Measurements from ENCODE around the gene RRBP1.

The RRBP1 gene

DNA sequence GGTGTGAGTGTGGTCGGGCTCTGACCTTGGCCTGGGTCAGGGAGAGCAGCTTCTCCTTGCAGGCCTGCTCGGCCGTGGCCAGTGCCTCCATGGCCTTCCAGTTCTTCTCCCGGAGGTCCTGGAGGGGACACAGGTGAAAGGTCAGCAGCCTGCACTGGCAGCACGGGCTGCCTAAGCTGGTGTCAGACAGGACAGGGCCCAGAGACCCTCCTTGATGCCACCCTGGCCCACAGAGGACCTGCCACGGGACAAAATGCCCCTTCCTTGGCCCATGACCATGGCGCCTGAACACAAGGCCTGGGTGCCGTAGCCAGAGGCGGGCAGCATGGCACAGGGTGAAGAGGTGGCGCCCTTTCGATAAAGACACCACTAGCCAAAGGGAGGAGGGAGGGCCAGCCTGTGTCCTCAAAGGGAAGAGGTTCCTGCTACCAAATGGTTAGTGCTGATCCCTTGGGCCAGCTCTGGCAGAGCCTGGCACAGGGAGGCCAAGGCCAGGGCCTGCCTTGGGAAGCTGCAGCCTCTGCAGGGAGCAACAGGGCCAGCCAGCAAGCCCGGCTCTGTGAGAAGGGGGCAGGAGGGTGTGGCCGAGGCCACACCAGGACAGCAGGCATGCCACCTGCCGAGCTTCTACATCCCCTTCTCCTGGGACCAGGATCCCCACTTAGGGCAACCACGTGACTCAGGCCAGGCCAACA is 57.3 kb downstream of the RRBP1 start:
- TF ChIP-seq, protein P1, sequence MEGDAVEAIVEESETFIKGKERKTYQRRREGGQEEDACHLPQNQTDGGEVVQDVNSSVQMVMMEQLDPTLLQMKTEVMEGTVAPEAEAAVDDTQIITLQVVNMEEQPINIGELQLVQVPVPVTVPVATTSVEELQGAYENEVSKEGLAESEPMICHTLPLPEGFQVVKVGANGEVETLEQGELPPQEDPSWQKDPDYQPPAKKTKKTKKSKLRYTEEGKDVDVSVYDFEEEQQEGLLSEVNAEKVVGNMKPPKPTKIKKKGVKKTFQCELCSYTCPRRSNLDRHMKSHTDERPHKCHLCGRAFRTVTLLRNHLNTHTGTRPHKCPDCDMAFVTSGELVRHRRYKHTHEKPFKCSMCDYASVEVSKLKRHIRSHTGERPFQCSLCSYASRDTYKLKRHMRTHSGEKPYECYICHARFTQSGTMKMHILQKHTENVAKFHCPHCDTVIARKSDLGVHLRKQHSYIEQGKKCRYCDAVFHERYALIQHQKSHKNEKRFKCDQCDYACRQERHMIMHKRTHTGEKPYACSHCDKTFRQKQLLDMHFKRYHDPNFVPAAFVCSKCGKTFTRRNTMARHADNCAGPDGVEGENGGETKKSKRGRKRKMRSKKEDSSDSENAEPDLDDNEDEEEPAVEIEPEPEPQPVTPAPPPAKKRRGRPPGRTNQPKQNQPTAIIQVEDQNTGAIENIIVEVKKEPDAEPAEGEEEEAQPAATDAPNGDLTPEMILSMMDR (conservative IDR thresholded peaks at IDR 0.05; ENCODE audit: control insufficient read depth, insufficient read depth, low read depth, low read length), result no peak
- H3K4me3 ChIP-seq (ENCODE audit: control insufficient read depth, low read depth, low read length), result no peak overlapping the region
- no peak for DNase-seq (ENCODE audit: low read depth)

DNA sequence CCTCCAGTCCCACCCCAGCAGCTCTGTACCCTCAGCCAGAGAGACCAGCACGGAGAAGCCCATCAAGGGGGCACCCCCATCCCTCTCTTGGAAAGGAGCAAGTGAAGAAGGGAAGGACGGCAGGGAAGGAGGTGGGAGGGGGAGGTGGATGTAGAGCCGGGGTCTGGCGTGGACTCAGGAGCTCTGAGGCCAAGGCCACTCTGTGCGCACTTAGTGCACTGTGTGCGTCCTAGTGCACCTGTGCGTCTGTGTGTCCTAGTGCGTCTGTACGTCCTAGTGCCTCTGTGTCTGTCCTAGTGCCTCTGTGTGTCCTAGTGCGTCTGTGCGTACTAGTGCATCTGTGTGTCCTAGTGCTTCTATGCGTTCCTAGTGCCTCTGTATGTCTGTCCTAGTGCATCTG is 58.0 kb downstream of the RRBP1 start:
- DNase-seq (ENCODE audit: low read depth), result no peak
- TF ChIP-seq, protein P1 (conservative IDR thresholded peaks at IDR 0.05; ENCODE audit: control insufficient read depth, insufficient read depth, low read depth, low read length), result no peak

DNA sequence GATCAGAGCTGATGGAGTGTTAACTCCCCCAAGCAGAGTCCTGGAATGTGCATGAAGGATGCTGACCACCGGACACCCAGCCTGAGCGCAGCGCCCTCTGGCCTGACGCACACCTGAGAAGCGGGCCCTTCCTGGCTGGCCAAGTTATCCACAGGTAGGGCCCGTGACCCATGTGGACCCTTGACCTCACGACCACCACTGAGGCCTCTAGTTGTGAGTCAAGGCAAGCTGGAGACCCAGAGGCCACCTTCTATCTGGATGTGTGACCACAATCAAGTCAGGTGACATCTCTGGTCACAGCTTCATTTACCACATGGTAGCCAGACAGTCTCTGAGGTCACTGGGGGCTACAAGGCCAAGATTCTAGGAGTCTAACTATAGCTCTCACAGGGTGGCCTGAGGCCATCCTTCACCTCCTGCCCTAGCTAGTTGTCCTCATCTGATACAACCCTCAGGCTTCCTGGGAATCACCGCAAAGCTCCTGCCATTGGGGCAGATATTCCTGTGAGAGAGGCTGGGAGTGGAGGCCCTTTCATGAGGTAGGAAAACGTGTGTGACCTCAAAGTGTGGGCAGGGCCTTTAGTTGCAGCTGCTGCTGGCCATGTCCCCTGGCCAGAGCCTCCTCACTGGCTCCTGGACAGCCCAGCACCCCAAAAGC is 59.1 kb downstream of the RRBP1 start:
- H3K4me3 ChIP-seq (ENCODE audit: control insufficient read depth, low read depth, low read length), result no peak overlapping the region
- DNase-seq (ENCODE audit: low read depth), result no peak
- TF ChIP-seq, protein P1 (conservative IDR thresholded peaks at IDR 0.05; ENCODE audit: control insufficient read depth, insufficient read depth, low read depth, low read length), result no peak

More for the DNA sequence above, 58.0 kb downstream of the RRBP1 start:
- H3K4me3 ChIP-seq (ENCODE audit: control insufficient read depth, low read depth, low read length), result no peak overlapping the region

DNA sequence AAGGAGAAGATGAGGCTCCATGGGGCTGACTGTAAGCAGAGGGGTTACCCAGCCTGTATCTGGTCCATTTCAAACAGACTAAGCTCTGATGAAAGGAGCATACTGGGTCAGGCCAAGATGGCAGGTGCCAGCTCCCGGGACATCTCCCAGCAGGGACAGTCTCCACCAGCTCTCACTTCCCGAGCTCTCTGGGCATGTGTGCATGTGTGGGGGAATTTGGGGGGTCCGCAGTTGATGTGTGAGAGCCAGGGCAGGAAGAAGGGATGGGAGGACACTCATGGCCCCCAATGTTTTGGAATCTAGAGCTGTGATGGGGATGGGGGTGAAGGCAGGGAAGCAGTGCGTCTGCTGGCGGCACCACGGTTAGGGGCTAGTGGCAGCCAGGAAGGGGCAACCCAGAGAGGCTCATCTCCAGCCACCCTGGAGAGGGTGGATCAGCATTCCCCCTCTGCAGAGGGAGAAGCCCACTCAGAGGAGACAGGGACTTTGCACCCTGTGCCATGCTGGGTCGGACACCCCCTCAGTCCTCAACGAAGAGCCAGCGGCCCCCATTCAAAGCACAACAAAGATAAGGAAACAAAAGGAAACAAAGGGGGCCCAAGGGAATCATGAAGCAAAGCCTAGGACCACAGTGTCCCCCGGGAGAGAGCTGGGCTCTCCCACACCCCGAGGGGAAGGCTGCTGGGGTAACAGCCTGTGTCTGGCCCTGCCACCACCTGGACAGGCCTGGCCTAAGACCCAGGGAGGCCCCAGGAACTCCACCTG is 59.8 kb downstream of the RRBP1 start:
- H3K4me3 ChIP-seq (ENCODE audit: control insufficient read depth, low read depth, low read length), result no peak overlapping the region
- TF ChIP-seq, protein P1 (conservative IDR thresholded peaks at IDR 0.05; ENCODE audit: control insufficient read depth, insufficient read depth, low read depth, low read length), result no peak
- DNase-seq (ENCODE audit: low read depth), result no peak

DNA sequence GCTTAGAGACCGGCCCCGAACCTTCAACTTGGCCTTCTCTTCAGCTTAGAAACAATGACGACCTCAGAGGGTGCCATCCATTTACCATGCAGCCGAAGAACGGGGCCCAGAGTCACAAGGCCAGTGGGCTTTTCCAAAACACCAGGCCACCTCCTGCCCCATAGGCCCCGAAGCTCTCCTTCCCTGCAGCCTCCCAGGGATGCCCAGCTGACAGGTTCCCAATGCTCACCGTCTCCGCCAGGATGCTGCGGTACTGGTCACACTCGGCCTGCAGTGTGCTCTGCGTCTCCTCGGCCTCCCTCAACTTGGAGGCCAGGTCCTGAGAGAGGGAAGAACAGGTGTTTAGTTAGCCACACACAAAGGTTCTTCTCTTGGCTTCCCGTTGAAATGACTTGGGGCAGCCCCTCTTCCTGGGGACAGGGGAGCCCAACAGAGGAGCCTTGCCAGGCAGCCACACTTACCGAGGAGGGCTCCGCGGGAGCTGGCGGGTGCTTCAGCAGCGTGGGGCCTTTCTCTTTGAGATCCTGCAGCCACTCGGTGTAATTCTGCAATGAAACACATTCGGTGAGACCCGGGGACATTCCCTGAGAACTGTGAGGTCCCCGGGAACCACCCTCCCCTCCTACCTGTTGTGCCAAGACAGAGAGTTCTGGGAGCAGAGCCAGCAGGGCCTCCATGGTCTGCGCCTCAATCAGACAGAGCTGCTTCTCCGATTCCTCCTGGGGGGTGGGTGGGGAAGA is 60.6 kb downstream of the RRBP1 start:
- TF ChIP-seq, protein P1 (conservative IDR thresholded peaks at IDR 0.05; ENCODE audit: control insufficient read depth, insufficient read depth, low read depth, low read length), result no peak
- no peak overlapping the region for H3K4me3 ChIP-seq (ENCODE audit: control insufficient read depth, low read depth, low read length)
- DNase-seq (ENCODE audit: low read depth), result no peak

Data from fibroblast of mammary gland (primary cell).